ENCODE results near the gene ZFR2. TPM values are rescaled to one million over a fixed set of nuclear protein-coding genes. Genes with fewer than 3 reads are reported as not detected.
"Not testable (repeated sequence)": the region's sequence is repeated elsewhere in the genome, so short reads cannot be mapped to it uniquely, and the experiment has no call there.

ZFR2 gene
- polyA plus RNA-seq (ENCODE audit: insufficient read length in 3 of 3): 1 to 10 TPM; 1.3 to 2.0 (median 1.5) TPM

DNA sequence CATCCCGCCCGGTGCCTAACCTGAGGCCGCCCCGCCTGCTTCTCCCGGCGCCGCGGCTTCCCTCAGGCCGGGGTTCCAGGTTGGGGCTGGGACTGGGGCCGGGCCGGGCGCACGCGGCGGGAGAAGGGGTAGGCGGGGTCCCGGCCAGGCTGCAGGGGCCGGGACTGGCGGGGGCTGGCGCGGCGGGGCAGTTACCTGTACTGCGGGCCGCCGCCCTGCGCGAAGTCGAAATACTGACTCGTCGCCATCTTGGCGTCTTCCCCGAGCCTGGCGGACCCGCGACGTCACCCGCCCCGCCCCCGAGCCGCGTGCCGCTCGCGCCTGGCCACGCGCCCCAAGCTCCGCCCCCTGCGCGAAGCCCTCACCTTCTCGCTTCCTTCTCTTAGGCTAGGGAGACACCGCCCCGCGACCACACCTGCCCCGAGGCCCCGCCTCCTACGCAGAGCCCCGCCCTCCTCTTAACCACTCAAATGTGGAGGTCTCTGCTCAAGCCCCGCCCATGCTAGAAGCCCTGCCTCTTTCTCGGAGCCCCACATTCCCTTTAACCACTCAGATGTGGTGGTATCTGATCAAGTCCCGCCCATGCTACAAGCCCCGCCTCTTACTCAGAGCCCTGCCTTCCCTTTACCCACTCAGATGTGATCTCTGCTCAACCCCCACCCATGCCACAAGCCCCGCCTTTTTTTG is at the start of gene ZFR2:
Gene ZFR2, minus strand, starts transcription at position 269 of the 687 bp plus-strand sequence. Its CDS starts 21 bp downstream, at position 248.
- no peak for DNase-seq (ENCODE audit: low read depth in 3 of 3, low spot score in 2 of 3)

GRCh38 chr19:3916033-3916432 is 47.2 kb upstream of the ZFR2 start:
- DNase-seq (ENCODE audit: low read depth in 3 of 3, low spot score in 2 of 3): no peak

- DNase-seq (ENCODE audit: low read depth in 3 of 3, low spot score in 2 of 3): no peak
Observed at GRCh38 chr19:3914199-3914598, 45.4 kb upstream of the ZFR2 start.

DNA sequence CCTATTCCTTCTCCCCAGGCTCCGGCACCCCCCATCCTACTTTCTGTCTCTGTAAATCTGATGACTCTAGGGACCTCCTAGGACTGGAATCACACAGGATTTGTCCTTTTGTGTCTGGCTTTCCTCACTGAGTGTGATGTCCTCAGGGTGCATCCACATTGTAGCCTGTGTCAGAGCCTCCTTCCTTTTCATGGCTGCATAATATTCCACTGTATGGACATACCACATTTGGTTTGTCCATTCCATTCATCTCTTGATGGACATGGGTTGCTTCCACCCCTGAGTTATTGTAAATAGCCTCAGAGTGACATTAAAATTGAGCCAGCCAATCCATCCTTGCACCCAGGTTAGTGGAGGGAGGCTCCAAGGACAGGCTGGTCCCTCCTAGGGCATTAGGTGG is 41.3 kb upstream of the ZFR2 start:
- no peak for DNase-seq (ENCODE audit: low read depth in 3 of 3, low spot score in 2 of 3)

- DNase-seq (ENCODE audit: low read depth in 3 of 3, low spot score in 2 of 3): no peak
Observed at GRCh38 chr19:3908266-3909054, 39.6 kb upstream of the ZFR2 start.

DNA sequence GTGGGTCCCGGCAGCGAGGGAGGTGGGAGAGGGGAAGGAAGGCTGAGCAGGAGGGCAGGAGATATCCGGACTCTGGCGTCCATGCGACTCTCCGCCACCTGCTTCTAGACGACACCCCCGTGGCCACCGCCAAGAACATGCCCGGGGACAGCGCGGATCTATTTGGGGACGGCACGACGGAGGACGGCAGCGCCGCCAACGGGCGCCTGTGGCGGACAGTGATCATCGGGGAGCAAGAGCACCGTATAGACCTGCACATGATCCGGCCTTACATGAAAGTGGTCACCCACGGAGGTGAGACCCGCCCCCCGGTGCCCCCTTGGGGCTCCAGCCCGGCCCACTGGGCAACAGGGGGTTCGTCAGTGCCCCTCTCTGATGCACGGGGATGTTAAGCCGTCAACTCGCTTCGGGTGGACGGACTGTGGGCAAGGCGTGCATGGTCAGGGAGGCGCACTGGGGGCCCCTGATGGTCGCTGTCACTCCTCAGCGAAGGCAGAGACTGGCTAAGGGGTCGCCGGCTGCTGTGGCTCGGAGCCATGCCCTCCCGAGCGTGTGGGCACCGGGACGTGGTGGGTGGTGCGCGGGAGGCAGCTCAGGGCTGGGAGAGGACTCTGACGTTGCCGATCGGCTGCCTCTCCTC is 38.9 kb upstream of the ZFR2 start:
- DNase-seq (ENCODE audit: low read depth in 3 of 3, low spot score in 2 of 3): no peak

- DNase-seq (ENCODE audit: low read depth in 3 of 3, low spot score in 2 of 3): no peak
Observed at GRCh38 chr19:3904233-3904632, 35.4 kb upstream of the ZFR2 start.

DNA sequence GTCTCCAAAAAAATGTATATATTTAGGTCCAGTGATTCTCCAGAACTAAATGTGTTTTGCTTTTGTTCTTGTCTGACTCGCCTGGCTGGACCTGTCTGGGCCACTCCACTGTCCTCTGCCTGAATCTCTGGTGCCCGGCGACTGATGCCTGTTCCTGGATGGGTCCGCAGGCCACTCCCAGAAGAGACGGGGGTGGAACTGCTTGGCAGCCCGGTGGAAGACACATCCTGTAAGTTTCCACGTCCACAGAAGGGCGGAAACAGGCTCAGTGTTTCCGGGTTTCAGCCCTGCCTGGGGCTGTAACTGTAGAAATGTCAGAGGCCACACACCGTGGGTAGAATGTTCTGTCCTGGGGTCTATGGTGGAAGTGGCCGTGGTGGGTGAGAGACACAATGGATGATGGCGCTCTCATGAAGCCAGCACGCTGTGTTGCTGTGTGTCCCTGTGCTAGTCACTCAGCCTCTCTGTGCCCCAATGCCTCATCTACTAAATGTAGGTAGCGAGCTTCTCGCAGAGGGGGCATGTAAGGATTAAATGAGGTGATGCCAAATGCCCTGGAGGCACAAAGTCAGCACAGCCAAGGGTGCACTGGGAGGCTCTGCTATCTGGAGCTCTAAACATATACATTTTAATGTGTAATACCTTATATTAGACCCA is 33.6 kb upstream of the ZFR2 start:
- DNase-seq (ENCODE audit: low read depth in 3 of 3, low spot score in 2 of 3): no peak

- DNase-seq (ENCODE audit: low read depth in 3 of 3, low spot score in 2 of 3): no peak
Observed at GRCh38 chr19:3899531-3900294, 30.9 kb upstream of the ZFR2 start.

GRCh38 chr19:3898426-3898825 is 29.6 kb upstream of the ZFR2 start:
- DNase-seq (ENCODE audit: low read depth in 3 of 3, low spot score in 2 of 3): no peak

DNA sequence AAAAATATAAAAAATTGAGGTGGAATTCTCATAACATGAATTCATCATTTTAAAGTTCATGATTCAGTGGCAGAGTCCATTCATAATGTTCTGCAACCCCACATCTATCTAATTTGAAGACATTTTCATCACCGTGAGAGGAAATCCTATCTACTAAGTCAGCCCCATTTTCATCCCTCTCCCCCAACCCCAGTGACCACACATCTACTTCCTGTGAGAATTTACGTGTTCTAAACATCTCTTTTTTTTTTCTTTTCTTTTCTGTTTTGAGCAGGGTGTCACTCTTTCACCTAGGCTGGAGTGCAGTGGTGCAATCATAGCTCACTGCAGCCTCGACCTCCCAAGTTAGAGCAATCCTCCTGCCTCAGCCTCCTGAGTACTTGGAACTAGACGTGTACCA is 29.1 kb upstream of the ZFR2 start:
- DNase-seq (ENCODE audit: low read depth in 3 of 3, low spot score in 2 of 3): no peak

DNA sequence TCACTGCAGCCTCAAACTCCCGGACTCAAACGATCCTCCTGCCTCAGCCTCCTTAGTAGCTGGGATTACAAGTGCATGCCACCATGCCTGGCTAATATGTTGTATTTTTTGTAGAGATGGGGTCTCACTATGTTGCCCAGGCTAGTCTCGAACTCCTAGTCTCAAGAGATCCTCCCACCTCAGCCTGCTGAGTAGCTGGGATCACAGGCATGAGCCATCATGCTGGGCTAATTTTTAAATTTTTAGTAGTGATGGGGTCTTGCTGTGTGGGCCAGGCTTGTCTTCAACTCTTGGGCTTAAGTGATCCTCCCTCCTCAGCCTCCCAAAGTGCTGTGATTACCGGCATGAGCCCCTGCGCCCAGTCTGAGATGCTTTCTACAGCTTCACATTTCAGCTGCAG is 26.9 kb upstream of the ZFR2 start:
- no peak for DNase-seq (ENCODE audit: low read depth in 3 of 3, low spot score in 2 of 3)

DNA sequence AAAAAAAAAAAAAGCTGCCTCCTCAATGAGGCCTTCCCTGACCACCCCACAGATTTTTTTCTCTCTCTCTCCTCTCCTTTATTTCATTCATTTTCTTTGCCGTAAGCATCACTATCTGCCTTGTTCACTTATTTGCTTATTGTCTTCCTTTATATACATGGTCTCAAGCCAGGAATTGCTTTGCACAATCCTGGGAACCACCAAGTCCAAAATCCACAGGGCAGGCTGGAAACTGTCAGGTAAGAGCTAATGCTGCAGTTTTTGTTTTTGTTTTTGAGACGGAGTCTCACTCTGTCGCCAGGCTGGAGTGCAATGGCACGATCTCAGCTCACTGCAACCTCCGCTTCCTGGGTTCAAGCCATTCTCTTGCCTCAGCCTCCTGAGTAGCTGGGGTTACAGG is 26.1 kb upstream of the ZFR2 start:
- not testable (repeated sequence) for DNase-seq (ENCODE audit: low read depth in 3 of 3, low spot score in 2 of 3)

- DNase-seq (ENCODE audit: low read depth in 3 of 3, low spot score in 2 of 3): no peak
Observed at GRCh38 chr19:3893509-3894179, 24.8 kb upstream of the ZFR2 start.

DNA sequence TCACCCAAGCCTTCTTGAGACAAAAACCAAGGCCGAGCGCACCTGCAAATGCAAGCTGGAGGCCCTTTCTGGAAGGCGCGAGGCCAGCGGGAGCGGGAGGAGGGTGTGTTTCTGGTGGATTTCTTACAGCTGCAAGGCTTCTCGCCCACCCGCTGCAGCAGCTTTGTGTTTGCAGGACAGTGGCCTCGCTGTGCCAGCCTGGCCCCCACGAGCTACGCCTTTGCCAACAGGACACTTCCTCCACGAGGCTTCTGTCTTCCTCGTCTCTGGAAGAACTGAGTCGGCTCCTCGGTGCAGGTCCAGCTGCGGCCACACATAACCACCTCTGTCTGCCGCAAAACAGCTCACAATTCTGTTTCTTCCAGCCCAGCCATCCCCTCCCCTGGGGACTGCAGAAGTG is 21.8 kb upstream of the ZFR2 start:
- no peak for DNase-seq (ENCODE audit: low read depth in 3 of 3, low spot score in 2 of 3)

GRCh38 chr19:3882041-3882384 is 13.2 kb upstream of the ZFR2 start:
- no peak for DNase-seq (ENCODE audit: low read depth in 3 of 3, low spot score in 2 of 3)

- no peak for DNase-seq (ENCODE audit: low read depth in 3 of 3, low spot score in 2 of 3)
Observed at GRCh38 chr19:3881272-3882040, 12.6 kb upstream of the ZFR2 start.

DNA sequence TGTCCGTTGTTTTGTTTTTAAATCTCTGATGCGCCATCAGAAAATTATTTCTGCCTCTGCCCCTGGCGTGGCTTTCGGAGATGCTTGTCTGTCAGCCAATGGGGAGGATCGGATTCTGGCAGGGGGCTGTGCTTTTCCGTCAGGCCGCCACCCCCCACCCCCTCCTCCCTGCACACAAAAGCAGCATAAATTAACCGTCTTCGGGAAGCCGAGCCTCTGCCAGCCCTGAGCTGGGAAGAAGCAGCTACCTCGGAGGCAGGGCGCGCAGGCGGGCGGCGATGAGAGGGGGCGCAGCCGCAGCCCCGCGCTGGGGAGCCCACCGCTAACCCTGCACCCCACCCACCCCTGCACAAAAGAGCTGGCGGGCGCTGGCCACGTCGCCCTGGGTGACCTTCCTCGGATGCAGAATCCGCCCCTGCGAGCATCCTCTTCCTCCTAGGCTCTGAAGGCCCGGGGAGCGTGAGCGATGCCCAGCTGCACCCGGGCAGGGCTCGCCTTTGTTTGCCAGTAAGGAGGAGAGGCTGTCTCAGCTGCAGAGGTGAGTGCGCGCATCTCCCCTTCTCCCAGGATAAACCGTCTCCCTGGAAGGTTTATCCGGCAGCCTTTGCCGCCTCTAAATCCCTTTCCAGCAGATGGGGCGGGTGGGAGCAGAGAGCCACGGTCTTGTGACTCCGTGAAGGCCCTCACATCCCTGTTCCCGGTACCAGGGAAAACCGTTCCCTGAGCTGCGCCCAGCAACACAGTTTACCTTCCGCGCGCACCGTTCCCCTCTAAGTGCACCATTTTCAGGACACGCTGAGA is 11.8 kb upstream of the ZFR2 start, which contains the start of gene ATCAY:
Gene ATCAY, plus strand, starts transcription at position 215 of the 801 bp plus-strand sequence. CDS start 5,083 bp downstream, outside the sequence.
- DNase-seq (ENCODE audit: low read depth in 3 of 3, low spot score in 2 of 3): no peak
